GM19035 (cell line): ENCODE results near the gene PRKAR1B.

Experiments used
- ATAC-seq: cut with Tn5 transposase; IDR thresholded peaks from one replicate; pipeline ENCODE4 v1.9.1; 2021; ENCODE audit not compliant: unreplicated experiment

PRKAR1B gene

GRCh38 chr7:501526-501925 lies 225.6 kb downstream of the PRKAR1B start:
- ATAC-seq = no peak

- ATAC-seq = no peak
Observed at GRCh38 chr7:500521-501420, 226.3 kb downstream of the PRKAR1B start.

- ATAC-seq = no peak
Observed at GRCh38 chr7:499853-500485, 227.1 kb downstream of the PRKAR1B start.
